H1 (cell line): ENCODE results near the gene RAD50. TPM values are rescaled to one million over a fixed set of nuclear protein-coding genes. Genes with fewer than 3 reads are reported as not detected.

Experiments used
- CBX8 ChIP-seq: fragments of 300-800, 300-1000 bp; sonication (generic); IDR thresholded peaks from 2 replicates; pipeline ENCODE4 v1.7.1; 2016; ENCODE audit warnings: low read depth, low read length, borderline replicate concordance
- CREB1 ChIP-seq: IDR thresholded peaks from 2 replicates; pipeline ENCODE4 v1.6.1; 2012; ENCODE audit warnings: inconsistent platforms
- TBP ChIP-seq: IDR thresholded peaks from 2 replicates; pipeline ENCODE4 v1.6.1; 2011; ENCODE audit warnings: low read depth, low read length, improper control_type of control experiment
- ZNF274 ChIP-seq: IDR thresholded peaks from 2 replicates; pipeline ENCODE4 v1.7.0; 2012; ENCODE audit warnings: low read length, borderline replicate concordance; ENCODE audit errors: extremely low read depth
- polyA plus RNA-seq, 7 experiments: library from polyadenylated mRNA; depleted of rRNA in 3 of 7; stranded (reverse) in 5 of 7; unstranded in 2 of 7; fragments of >200 nt in 5 of 7; fragments of 200-250 nt in 2 of 7; gene quantifications; 1 replicate in 5 of 7; 2 replicates in 1 of 7; 4 replicates in 1 of 7; pipeline versions ENCODE4 v1.2.1 to v1.2.3, GENCODE V29; 2011 to 2013; ENCODE audit warnings: missing spikeins in 2 of 7, mixed read lengths in 2 of 7
- total RNA-seq: library from RNA; stranded (reverse); fragmentation: NEBNext Ultra II Directional; extraction: Animal tissue kit (Norgen Biotek cat#: 25700); gene quantifications from 2 replicates; pipeline ENCODE4 v1.2.1, GENCODE V29; 2021

The RAD50 gene
- total and polyA plus RNA-seq, 2 of the 8 experiments (the other 6 are each of a cell fraction or from before 2014, with no cell fraction given) = 10.1 to 39.4 TPM

DNA sequence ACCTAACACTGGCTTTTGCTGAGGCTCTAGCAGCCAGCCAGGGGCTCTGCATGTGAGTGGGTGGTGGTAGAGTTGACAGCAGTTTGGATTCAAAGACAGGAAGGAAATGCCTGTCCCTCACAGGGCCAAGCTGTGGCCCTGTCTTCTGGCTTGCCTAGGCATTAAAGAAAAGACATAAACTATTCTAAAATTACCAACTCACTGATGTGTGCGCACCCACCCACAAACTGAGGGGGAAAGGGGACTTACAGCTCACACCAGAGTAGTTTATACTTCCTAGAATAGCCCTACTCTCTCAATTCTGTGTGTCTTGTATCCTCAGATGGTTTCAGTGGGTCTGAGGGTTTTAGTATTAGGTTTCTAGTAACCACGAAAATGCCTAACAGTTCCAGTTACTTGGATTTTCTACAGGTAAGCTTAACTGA, 82.9 kb downstream of the RAD50 start (continued):
- TF ChIP-seq TBP (no peak), ZNF274 (no peak), CBX8 (no peak), CREB1 (no peak)
- TF ChIP-seq, all 59 proteins: peak for 0
